ENCODE measurements around the gene OLFML2B. TPM values are rescaled to one million over a fixed set of nuclear protein-coding genes. Genes with fewer than 3 reads are reported as not detected.

Gene OLFML2B
- total and polyA plus RNA-seq, 2 of the 13 experiments (the other 11 are each of a cell fraction or from before 2014, with no cell fraction given) = not detected

- TF ChIP-seq ZBTB4 (CRISPR knock-in tag; IDR thresholded peaks at IDR 0.05; ENCODE audit: borderline replicate concordance) (no peak), DPF2 (CRISPR knock-in tag; IDR thresholded peaks at IDR 0.05; ENCODE audit: borderline replicate concordance, low read depth) (no peak), THAP11 (CRISPR knock-in tag; IDR thresholded peaks at IDR 0.05) (no peak; the same call in 1 of the 2 replicates), ZNF12 (CRISPR knock-in tag; IDR thresholded peaks at IDR 0.05) (no peak), ZBTB44 (CRISPR knock-in tag; IDR thresholded peaks at IDR 0.05) (no peak), NR3C1 (CRISPR knock-in tag; IDR thresholded peaks at IDR 0.05) (no peak), TCF7 (IDR thresholded peaks at IDR 0.05; ENCODE audit: low read depth) (peak; percentile 1; the same call in 1 of the 2 replicates), CBX2 (IDR thresholded peaks at IDR 0.05; ENCODE audit: low read depth, low read length) (no peak), CBX2 (CRISPR knock-in tag; IDR thresholded peaks at IDR 0.05; ENCODE audit: low read depth) (no peak), KMT2A (CRISPR knock-in tag; IDR thresholded peaks at IDR 0.05) (no peak), BRD4 (CRISPR knock-in tag; IDR thresholded peaks at IDR 0.05) (no peak), MIER2 (CRISPR knock-in tag; IDR thresholded peaks at IDR 0.05) (no peak), HNF4G (IDR thresholded peaks at IDR 0.05; ENCODE audit: borderline replicate concordance, low read depth, low read length) (no peak), HNF4G (CRISPR knock-in tag; IDR thresholded peaks at IDR 0.05; ENCODE audit: borderline replicate concordance, low read depth) (no peak), U2AF2 (IDR thresholded peaks at IDR 0.05; ENCODE audit: low read depth, low read length) (no peak), ARNT (IDR thresholded peaks at IDR 0.05) (no peak), MATR3 (CRISPR knock-in tag; IDR thresholded peaks at IDR 0.05) (no peak), PPARG (CRISPR knock-in tag; conservative IDR thresholded peaks at IDR 0.05) (no peak), PLRG1 (conservative IDR thresholded peaks at IDR 0.05) (no peak), HOMEZ (CRISPR knock-in tag; IDR thresholded peaks at IDR 0.05; ENCODE audit: low read depth) (no peak), CAMTA2 (CRISPR knock-in tag; IDR thresholded peaks at IDR 0.05; ENCODE audit: borderline replicate concordance) (no peak)
- TF ChIP-seq, protein P1, sequence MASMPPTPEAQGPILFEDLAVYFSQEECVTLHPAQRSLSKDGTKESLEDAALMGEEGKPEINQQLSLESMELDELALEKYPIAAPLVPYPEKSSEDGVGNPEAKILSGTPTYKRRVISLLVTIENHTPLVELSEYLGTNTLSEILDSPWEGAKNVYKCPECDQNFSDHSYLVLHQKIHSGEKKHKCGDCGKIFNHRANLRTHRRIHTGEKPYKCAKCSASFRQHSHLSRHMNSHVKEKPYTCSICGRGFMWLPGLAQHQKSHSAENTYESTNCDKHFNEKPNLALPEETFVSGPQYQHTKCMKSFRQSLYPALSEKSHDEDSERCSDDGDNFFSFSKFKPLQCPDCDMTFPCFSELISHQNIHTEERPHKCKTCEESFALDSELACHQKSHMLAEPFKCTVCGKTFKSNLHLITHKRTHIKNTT (CRISPR knock-in tag; IDR thresholded peaks at IDR 0.05) = no peak
- TF ChIP-seq, protein P2, sequence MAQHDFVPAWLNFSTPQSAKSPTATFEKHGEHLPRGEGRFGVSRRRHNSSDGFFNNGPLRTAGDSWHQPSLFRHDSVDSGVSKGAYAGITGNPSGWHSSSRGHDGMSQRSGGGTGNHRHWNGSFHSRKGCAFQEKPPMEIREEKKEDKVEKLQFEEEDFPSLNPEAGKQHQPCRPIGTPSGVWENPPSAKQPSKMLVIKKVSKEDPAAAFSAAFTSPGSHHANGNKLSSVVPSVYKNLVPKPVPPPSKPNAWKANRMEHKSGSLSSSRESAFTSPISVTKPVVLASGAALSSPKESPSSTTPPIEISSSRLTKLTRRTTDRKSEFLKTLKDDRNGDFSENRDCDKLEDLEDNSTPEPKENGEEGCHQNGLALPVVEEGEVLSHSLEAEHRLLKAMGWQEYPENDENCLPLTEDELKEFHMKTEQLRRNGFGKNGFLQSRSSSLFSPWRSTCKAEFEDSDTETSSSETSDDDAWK (CRISPR knock-in tag; IDR thresholded peaks at IDR 0.05) = no peak
These were observed 45.8 kb upstream of the OLFML2B start, which contains the start of gene NOS1AP (continued) for GRCh38 chr1:162069334-162070093.
